PC-9 (cell line): Measurements from ENCODE around the gene STK32B. TPM values are rescaled to one million over a fixed set of nuclear protein-coding genes. Genes with fewer than 3 reads are reported as not detected.

ENCODE experiments used
- BruUV-seq: library from RNA; stranded (reverse); fragments of 400-500 nt; replicated peaks from 2 replicates; lab custom pipeline; 2021; lab: Mats Ljungman, UMichigan
- CTCF ChIA-PET: fragments of 300-600 bp; sonication (Branson Sonifier 250); formaldehyde crosslinking; loops from one replicate; lab custom pipeline; 2022; ENCODE audit warnings: antibody characterized with exemption; lab: Charles Lee
- POLR2A ChIA-PET: fragments of 300-600 bp; sonication (Branson Sonifier 250); formaldehyde crosslinking; loops from one replicate; lab custom pipeline; 2022; ENCODE audit warnings: antibody characterized with exemption; ENCODE audit not compliant: unreplicated experiment; lab: Charles Lee
- DNase-seq, 2 experiments: peaks; one replicate each; pipeline versions ENCODE4 v3.0.0 to v3.0.0-alpha.2; 2015 to 2022; ENCODE audit warnings: mixed read lengths in 1 of 2
- H2AFZ ChIP-seq: fragments of 200-600 bp; sonication (generic); 2 replicates; pipeline ENCODE4 v1.8.1; 2017; ENCODE audit warnings: antibody characterized with exemption
- H3F3A ChIP-seq: fragments of 200-600 bp; sonication (generic); 2 replicates; pipeline ENCODE4 v1.8.1; 2017; ENCODE audit warnings: antibody characterized with exemption, mild to moderate bottlenecking, low read depth; ENCODE audit not compliant: insufficient read depth
- H3K27ac ChIP-seq: fragments of 200-600 bp; sonication (generic); 2 replicates; pipeline ENCODE4 v1.6.1; 2016; ENCODE audit warnings: mixed run types
- H3K27me3 ChIP-seq: fragments of 200-600 bp; sonication (generic); 2 replicates; pipeline ENCODE4 v1.6.1; 2016; ENCODE audit warnings: low read depth, mixed run types; ENCODE audit not compliant: insufficient read depth
- H3K36me3 ChIP-seq: fragments of 200-600 bp; sonication (generic); 2 replicates; pipeline ENCODE4 v1.6.1; 2016; ENCODE audit warnings: low read depth, mixed run types
- H3K4me1 ChIP-seq: fragments of 200-600 bp; sonication (generic); replicated peaks from 2 replicates; pipeline ENCODE4 v1.6.1; 2016; ENCODE audit warnings: mixed run types; ENCODE audit not compliant: insufficient read depth
- H3K4me2 ChIP-seq: fragments of 200-600 bp; sonication (generic); 2 replicates; pipeline ENCODE4 v1.6.1; 2017; ENCODE audit warnings: mixed run types
- H3K4me3 ChIP-seq: fragments of 200-600 bp; sonication (generic); 2 replicates; pipeline ENCODE4 v1.6.1; 2016; ENCODE audit warnings: mixed run types
- H3K79me2 ChIP-seq: fragments of 200-600 bp; sonication (generic); 2 replicates; pipeline ENCODE4 v1.6.1; 2017; ENCODE audit warnings: low read depth, mixed run types
- H3K9me2 ChIP-seq: fragments of 200-600 bp; sonication (generic); 2 replicates; pipeline ENCODE4 v1.8.1; 2017; ENCODE audit warnings: mild to moderate bottlenecking; ENCODE audit not compliant: insufficient read depth
- H3K9me3 ChIP-seq: fragments of 200-600 bp; sonication (generic); 2 replicates; pipeline ENCODE4 v1.8.1; 2016; ENCODE audit warnings: low read depth; ENCODE audit not compliant: insufficient read depth
- H4K20me1 ChIP-seq: fragments of 200-600 bp; sonication (generic); 2 replicates; pipeline ENCODE4 v1.8.1; 2017; ENCODE audit not compliant: insufficient read depth
- CTCF ChIP-seq: fragments of 200-600 bp; sonication (generic); conservative IDR thresholded peaks from 2 replicates; pipeline ENCODE4 v1.6.1; 2017; ENCODE audit warnings: mixed run types, antibody characterized with exemption, mild to moderate bottlenecking, moderate library complexity
- EZH2 ChIP-seq: fragments of 200-600 bp; sonication (generic); IDR thresholded peaks from 2 replicates; pipeline ENCODE4 v1.8.0; 2017; ENCODE audit warnings: antibody characterized with exemption, low read depth
- intact Hi-C: fragments of 100-400 bp; cut with micrococcal nuclease; formaldehyde crosslinking; loops from one replicate; pipeline ENCODE4 v1.10.0; 2022; ENCODE audit not compliant: unreplicated experiment
- total RNA-seq: library from RNA; stranded (reverse); gene quantifications from 2 replicates; pipeline ENCODE4 v1.2.3, GENCODE V29; 2021

STK32B gene
- total RNA-seq, 1 experiment from 2014 or later, result not detected

GRCh38 chr4:5030221-5030620 is 21.1 kb upstream of the STK32B start:
- H3K4me2 ChIP-seq, result no peak overlapping the region
- H3K9me3 ChIP-seq, result no peaks in the 10 kb centered on the region
- intact Hi-C loops, result no loop called here
- no peak overlapping the region for H3K4me3 ChIP-seq
- no peak for DNase-seq
- ChIA-PET CTCF (no interaction called here), POLR2A (no interaction called here)
- H3K27me3 ChIP-seq, result peaks cover 42% of the 10 kb centered on the region
- no peak overlapping the region for H2AFZ ChIP-seq
- H3K36me3 ChIP-seq, result no peaks in the 10 kb centered on the region
- BruUV-seq, result no TSS peak
- TF ChIP-seq CTCF (no peak), EZH2 (no peak)
- no peaks in the 10 kb centered on the region for H4K20me1 ChIP-seq
- no peaks in the 10 kb centered on the region for H3K79me2 ChIP-seq
- H3K4me1 ChIP-seq, result no peaks in the 10 kb centered on the region
- no peak overlapping the region for H3K27ac ChIP-seq
- no peaks in the 10 kb centered on the region for H3F3A ChIP-seq
- H3K9me2 ChIP-seq, result no peaks in the 10 kb centered on the region

GRCh38 chr4:5030927-5031326 is 20.4 kb upstream of the STK32B start:
- ChIA-PET POLR2A (no interaction called here), CTCF (no interaction called here)
- Histone ChIP-seq H3K27me3 (peaks cover 39% of the 10 kb centered on the region), H3K9me3 (no peaks in the 10 kb centered on the region), H3K4me3 (no peak overlapping the region), H3K4me2 (no peak overlapping the region), H3K79me2 (no peaks in the 10 kb centered on the region), H3F3A (no peaks in the 10 kb centered on the region), H3K4me1 (no peaks in the 10 kb centered on the region), H3K36me3 (no peaks in the 10 kb centered on the region), H3K27ac (no peak overlapping the region), H3K9me2 (no peaks in the 10 kb centered on the region), H4K20me1 (no peaks in the 10 kb centered on the region), H2AFZ (no peak overlapping the region)
- BruUV-seq, result no TSS peak
- intact Hi-C loops, result no loop called here
- TF ChIP-seq EZH2, result no peak
- no peak for TF ChIP-seq CTCF
- no peak for DNase-seq

- Histone ChIP-seq H3K36me3 (no peaks in the 10 kb centered on the region), H4K20me1 (no peaks in the 10 kb centered on the region), H3K27me3 (peaks cover 25% of the 10 kb centered on the region), H3K79me2 (no peaks in the 10 kb centered on the region), H3K4me3 (no peak overlapping the region), H3K4me2 (no peak overlapping the region), H3K27ac (no peak overlapping the region), H3F3A (no peaks in the 10 kb centered on the region), H3K9me2 (no peaks in the 10 kb centered on the region), H3K9me3 (no peaks in the 10 kb centered on the region), H2AFZ (no peak overlapping the region), H3K4me1 (peaks cover 8% of the 10 kb centered on the region; the same call in 1 of the 2 replicates)
- DNase-seq, result no peak
- intact Hi-C loops, result no loop called here
- no TSS peak for BruUV-seq
- CTCF ChIA-PET, result interaction anchor here (0.5 kb wide), 1 partner anchor 258 kb away, joined by 3 read pairs; no protein-coding TSS in a partner anchor
- no peak for TF ChIP-seq EZH2
- TF ChIP-seq CTCF, result no peak
- POLR2A ChIA-PET, result no interaction called here
These were observed 18.5 kb upstream of the STK32B start for GRCh38 chr4:5032813-5033212.
